MCF 10A (cell line): ENCODE results near the gene SSBP3. TPM values are rescaled to one million over a fixed set of nuclear protein-coding genes. Genes with fewer than 3 reads are reported as not detected.

Experiments
- BruUV-seq: library from RNA; stranded (reverse); fragments of 400-500 nt; replicated peaks from 2 replicates; lab custom pipeline; 2021; lab: Mats Ljungman, UMichigan
- CTCF ChIA-PET: fragments of 300-600 bp; sonication (Branson Sonifier 250); formaldehyde crosslinking; extraction: SDS; loops from one replicate; lab custom pipeline; 2021; ENCODE audit warnings: antibody characterized with exemption, inconsistent platforms; lab: Yijun Ruan, JAX
- POLR2A ChIA-PET: fragments of 300-600, 350-650 bp; sonication (Branson Sonifier 250); formaldehyde crosslinking; extraction: SDS; loops from one replicate; lab custom pipeline; 2020; ENCODE audit warnings: antibody characterized with exemption, inconsistent platforms; lab: Yijun Ruan, JAX
- DNase-seq: peaks from one replicate; pipeline ENCODE4 v3.0.0-alpha.2; 2018; ENCODE audit not compliant: unreplicated experiment
- H3K27ac Mint-ChIP-seq: one replicate; pipeline ENCODE4 v1.8.0; 2022; ENCODE audit warnings: mild to moderate bottlenecking, low read depth, mixed read lengths; ENCODE audit not compliant: unreplicated experiment
- H3K27me3 Mint-ChIP-seq: one replicate; pipeline ENCODE4 v1.8.0; 2022; ENCODE audit warnings: mixed read lengths; ENCODE audit not compliant: insufficient read depth, unreplicated experiment
- H3K36me3 Mint-ChIP-seq: one replicate; pipeline ENCODE4 v1.8.0; 2022; ENCODE audit warnings: mild to moderate bottlenecking, moderate library complexity, mixed read lengths; ENCODE audit not compliant: insufficient read depth, unreplicated experiment
- H3K4me1 Mint-ChIP-seq: one replicate; pipeline ENCODE4 v1.8.0; 2022; ENCODE audit warnings: mixed read lengths; ENCODE audit not compliant: insufficient read depth, unreplicated experiment
- H3K4me3 Mint-ChIP-seq: one replicate; pipeline ENCODE4 v1.8.0; 2022; ENCODE audit warnings: mild to moderate bottlenecking, moderate library complexity, mixed read lengths; ENCODE audit not compliant: unreplicated experiment
- H3K9me3 Mint-ChIP-seq: one replicate; pipeline ENCODE4 v1.8.0; 2022; ENCODE audit warnings: mixed read lengths; ENCODE audit not compliant: unreplicated experiment
- intact Hi-C: fragments of 100-400 bp; cut with micrococcal nuclease; formaldehyde crosslinking; loops from 2 replicates; pipeline ENCODE4 v1.14.1; 2022
- total RNA-seq: library from RNA; stranded (reverse); gene quantifications from 2 replicates; pipeline ENCODE4 v1.2.3, GENCODE V29; 2022
- TF ChIP-seq, protein P1 (sequence below): fragments of 200-600 bp; IDR thresholded peaks from one replicate; pipeline ENCODE4 v1.8.0; 2022; ENCODE audit warnings: antibody characterized with exemption, mild to moderate bottlenecking; ENCODE audit not compliant: unreplicated experiment

SSBP3 gene
- total RNA-seq, 1 experiment from 2014 or later: 8.6 TPM

GRCh38 chr1:54380290-54380882 lies 25.8 kb downstream of the SSBP3 start:
- Mint-ChIP-seq H3K4me3 (no peak overlapping the region), H3K27ac (no peak overlapping the region), H3K9me3 (no peaks in the 10 kb centered on the region), H3K4me1 (no peaks in the 10 kb centered on the region), H3K27me3 (no peaks in the 10 kb centered on the region), H3K36me3 (peaks cover 10% of the 10 kb centered on the region)
- TF ChIP-seq, protein P1, sequence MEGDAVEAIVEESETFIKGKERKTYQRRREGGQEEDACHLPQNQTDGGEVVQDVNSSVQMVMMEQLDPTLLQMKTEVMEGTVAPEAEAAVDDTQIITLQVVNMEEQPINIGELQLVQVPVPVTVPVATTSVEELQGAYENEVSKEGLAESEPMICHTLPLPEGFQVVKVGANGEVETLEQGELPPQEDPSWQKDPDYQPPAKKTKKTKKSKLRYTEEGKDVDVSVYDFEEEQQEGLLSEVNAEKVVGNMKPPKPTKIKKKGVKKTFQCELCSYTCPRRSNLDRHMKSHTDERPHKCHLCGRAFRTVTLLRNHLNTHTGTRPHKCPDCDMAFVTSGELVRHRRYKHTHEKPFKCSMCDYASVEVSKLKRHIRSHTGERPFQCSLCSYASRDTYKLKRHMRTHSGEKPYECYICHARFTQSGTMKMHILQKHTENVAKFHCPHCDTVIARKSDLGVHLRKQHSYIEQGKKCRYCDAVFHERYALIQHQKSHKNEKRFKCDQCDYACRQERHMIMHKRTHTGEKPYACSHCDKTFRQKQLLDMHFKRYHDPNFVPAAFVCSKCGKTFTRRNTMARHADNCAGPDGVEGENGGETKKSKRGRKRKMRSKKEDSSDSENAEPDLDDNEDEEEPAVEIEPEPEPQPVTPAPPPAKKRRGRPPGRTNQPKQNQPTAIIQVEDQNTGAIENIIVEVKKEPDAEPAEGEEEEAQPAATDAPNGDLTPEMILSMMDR: no peak
- no TSS peak for BruUV-seq
- ChIA-PET CTCF (interaction anchor here (0.6 kb wide), 1 partner anchor 53 kb away, joined by 5 read pairs; no protein-coding TSS in a partner anchor), POLR2A (interaction anchor here (1.2 kb wide), 1 partner anchor 15 kb away, joined by 7 read pairs; no protein-coding TSS in a partner anchor)
- intact Hi-C loops: no loop called here
- DNase-seq: no peak

DNA sequence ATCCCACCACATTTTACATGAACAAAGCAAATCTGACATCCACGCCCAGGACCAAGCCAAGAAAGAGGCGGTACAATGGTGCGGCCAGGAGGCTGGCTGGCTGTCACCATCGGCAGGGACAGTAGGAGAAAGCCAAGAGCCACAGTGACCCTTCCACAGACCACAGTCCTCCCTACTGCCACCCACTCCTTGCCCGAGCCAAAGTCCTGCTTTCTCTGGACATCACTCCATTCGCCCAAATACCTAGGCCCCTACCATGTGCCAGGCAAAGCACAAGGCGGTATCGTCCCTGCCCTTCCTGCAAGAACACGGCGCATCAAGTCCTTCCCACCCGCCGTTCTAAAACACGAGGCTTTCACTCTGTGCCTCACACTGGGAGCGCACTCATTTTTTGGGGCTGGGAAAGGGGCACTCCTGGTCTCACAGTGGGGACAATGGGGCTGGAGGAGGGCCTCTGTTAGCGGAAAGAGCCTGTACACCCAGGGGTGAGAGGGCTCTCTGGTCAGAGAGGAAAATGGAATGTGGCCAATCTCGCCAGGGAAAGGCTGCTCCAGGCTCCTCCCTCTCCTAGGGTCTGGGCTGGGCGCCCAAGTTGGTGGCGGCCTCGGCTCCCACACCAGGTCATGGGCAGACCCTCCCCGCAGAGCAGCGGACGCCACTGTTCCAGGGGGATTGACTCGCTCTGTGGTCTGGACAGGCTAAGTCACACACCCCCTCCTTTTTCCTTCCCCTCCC lies 26.5 kb downstream of the SSBP3 start:
- intact Hi-C loops: no loop called here
- CTCF ChIA-PET: no interaction called here
- TF ChIP-seq, protein P1: no peak
- H3K4me3 Mint-ChIP-seq: no peak overlapping the region
- H3K4me1 Mint-ChIP-seq: no peaks in the 10 kb centered on the region
- no peak overlapping the region for H3K27ac Mint-ChIP-seq
- BruUV-seq: no TSS peak
- no peak for DNase-seq
- peaks cover 7% of the 10 kb centered on the region for H3K36me3 Mint-ChIP-seq
- POLR2A ChIA-PET: no interaction called here
- no peaks in the 10 kb centered on the region for H3K9me3 Mint-ChIP-seq
- H3K27me3 Mint-ChIP-seq: no peaks in the 10 kb centered on the region

GRCh38 chr1:54378874-54379554 lies 27.2 kb downstream of the SSBP3 start:
- ChIA-PET CTCF (no interaction called here), POLR2A (no interaction called here)
- Mint-ChIP-seq H3K36me3 (peaks cover 4% of the 10 kb centered on the region), H3K9me3 (no peaks in the 10 kb centered on the region), H3K4me3 (no peak overlapping the region), H3K27ac (no peak overlapping the region), H3K4me1 (no peaks in the 10 kb centered on the region), H3K27me3 (no peaks in the 10 kb centered on the region)
- no TSS peak for BruUV-seq
- no peak for DNase-seq
- intact Hi-C loops: no loop called here
- TF ChIP-seq, protein P1: no peak
